Vagina (tissue), 2 donors: Measurements from ENCODE around the gene IPO11.

Experiments used
- POLR2A ChIP-seq, 2 donors: fragments of 450-650 bp; IDR thresholded peaks; one replicate each; pipeline ENCODE4 v1.6.1; 2017; ENCODE audit warnings: antibody characterized with exemption in 2 of 2, mild to moderate bottlenecking in 2 of 2, moderate library complexity in 2 of 2
- TF ChIP-seq, protein P1 (sequence below), 3 experiments: fragments of 450-650 bp in 2 of 3; fragments of 200-600 bp in 1 of 3; sonication (generic) in 1 of 3; IDR thresholded peaks; one replicate each; pipeline ENCODE4 v1.5.1; 2017 to 2019; ENCODE audit warnings: antibody characterized with exemption in 3 of 3, mild to moderate bottlenecking in 2 of 3, moderate library complexity in 2 of 3

DNA sequence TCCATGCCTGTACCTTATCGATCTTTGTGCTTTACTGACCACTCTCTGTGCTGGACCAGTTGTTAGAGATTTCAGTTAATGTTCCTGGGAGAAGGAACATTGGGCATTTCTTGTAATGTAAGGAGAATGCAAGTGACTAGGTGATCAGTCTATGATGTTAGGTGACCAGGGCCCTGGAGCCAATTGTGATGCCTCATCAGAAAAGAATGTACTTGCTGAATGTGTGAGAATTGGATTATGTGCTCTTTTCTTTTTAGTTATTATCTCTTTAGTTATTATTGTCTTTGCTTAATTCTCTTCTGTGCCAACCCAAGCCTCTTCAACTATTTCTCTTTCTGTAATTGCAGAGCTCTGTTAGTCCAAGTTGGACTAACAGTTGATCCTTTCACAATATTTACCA lies 258.9 kb downstream of the IPO11 start:
- TF ChIP-seq, protein P1, sequence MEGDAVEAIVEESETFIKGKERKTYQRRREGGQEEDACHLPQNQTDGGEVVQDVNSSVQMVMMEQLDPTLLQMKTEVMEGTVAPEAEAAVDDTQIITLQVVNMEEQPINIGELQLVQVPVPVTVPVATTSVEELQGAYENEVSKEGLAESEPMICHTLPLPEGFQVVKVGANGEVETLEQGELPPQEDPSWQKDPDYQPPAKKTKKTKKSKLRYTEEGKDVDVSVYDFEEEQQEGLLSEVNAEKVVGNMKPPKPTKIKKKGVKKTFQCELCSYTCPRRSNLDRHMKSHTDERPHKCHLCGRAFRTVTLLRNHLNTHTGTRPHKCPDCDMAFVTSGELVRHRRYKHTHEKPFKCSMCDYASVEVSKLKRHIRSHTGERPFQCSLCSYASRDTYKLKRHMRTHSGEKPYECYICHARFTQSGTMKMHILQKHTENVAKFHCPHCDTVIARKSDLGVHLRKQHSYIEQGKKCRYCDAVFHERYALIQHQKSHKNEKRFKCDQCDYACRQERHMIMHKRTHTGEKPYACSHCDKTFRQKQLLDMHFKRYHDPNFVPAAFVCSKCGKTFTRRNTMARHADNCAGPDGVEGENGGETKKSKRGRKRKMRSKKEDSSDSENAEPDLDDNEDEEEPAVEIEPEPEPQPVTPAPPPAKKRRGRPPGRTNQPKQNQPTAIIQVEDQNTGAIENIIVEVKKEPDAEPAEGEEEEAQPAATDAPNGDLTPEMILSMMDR (IDR thresholded peaks at IDR 0.05), result no peak
- no peak for TF ChIP-seq POLR2A (IDR thresholded peaks at IDR 0.05)
